ENCODE results near the gene TBC1D14.

TBC1D14 gene

DNA sequence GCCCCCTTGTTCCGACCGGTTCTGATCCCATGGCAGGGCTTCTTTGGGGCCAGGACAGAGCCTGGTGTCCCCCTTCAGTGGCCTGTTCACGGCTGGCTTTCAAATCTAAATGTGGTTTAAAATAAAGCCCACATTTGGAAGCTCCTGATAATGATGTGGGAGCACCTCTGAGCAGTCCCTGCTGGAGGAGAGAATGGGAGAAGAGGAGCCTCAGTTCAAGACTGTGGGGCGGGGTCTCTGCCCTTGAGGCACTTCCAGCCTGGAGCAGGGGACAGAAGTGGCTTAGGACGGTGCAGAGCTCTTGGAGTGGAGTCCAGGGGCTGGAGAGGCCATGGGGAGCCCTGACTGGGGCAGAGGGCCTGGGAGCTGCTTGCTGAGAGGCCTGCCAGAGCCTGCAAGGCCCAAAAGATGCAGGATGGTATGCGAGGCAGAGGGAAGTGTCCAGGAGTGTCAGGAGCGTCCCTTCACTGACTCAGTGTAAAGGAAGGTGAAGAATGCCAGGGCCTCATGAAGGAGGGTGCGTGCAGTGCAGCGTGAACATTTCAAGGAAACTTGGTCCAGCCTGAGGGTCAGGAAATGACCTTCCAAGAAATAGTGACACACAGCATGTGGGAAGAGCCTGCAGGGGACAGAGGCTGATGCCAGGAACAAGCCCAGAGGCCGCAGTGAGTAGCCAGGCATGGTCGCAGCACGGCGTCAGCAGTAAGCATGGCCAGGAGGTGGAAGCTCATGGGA is 112.5 kb downstream of the TBC1D14 start:
- no peaks in the 10 kb centered on the region for H3K4me1 ChIP-seq (ENCODE audit: insufficient read depth, low read length)
- no peaks in the 10 kb centered on the region for H3K9me3 ChIP-seq (ENCODE audit: low read length)
- no peaks in the 10 kb centered on the region for H3K27me3 ChIP-seq (ENCODE audit: control insufficient read depth in 1 of 2, insufficient read depth in 2 of 2, low read length in 2 of 2)
- H3K27ac ChIP-seq (ENCODE audit: low read depth, low read length), result no peak overlapping the region
- no peak overlapping the region for H3K9ac ChIP-seq (ENCODE audit: low read length)
- H3K4me3 ChIP-seq (ENCODE audit: low read depth in 1 of 2, low read length in 2 of 2), result no peak overlapping the region
- H3K36me3 ChIP-seq (ENCODE audit: insufficient read depth, low read length), result peaks cover 21% of the 10 kb centered on the region

DNA sequence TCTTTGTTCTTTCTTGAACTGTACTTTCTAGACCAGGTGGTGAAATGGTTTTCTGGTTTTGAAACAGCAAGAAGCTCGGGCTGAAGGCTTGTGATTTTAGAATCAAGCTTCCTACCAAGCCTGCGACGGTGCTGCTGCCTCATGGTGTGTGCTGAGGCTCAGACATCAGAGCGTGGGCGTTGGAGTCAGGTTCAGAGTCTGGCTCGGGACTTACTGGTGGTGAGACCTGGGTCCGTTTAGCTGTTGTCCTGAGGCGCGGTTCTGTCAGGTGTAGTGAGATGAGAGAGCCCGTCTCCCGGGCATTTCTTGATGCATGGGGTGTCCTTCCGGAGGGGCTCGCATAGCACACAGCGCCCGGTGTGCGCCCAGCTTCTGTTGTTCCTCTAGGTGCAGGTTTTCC is 113.9 kb downstream of the TBC1D14 start:
- Histone ChIP-seq H3K9me3 (ENCODE audit: low read length) (no peaks in the 10 kb centered on the region), H3K4me3 (ENCODE audit: low read depth in 1 of 2, low read length in 2 of 2) (no peak overlapping the region), H3K9ac (ENCODE audit: low read length) (no peak overlapping the region), H3K36me3 (ENCODE audit: insufficient read depth, low read length) (peaks cover 31% of the 10 kb centered on the region), H3K27ac (ENCODE audit: low read depth, low read length) (no peak overlapping the region), H3K4me1 (ENCODE audit: insufficient read depth, low read length) (no peaks in the 10 kb centered on the region), H3K27me3 (ENCODE audit: control insufficient read depth in 1 of 2, insufficient read depth in 2 of 2, low read length in 2 of 2) (no peaks in the 10 kb centered on the region)

DNA sequence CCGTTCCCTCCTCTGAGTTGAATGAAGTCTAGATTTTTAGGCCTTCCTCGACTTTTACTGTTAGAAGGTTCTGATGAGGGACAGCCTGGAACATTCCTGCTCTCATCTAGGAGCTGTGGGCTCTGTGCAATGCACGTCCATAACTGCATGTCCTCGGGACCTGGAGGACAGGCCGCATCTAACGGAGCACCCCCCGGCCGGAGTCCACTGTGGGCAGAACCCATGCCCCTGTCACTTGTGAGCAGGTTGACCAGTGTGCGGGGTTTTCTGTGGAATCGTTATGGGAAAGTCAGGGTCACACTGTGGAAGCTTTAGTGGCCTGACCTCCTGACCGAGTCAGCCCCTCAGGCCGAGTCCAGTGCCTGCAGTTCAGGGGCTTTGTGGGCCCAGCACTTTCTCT is 114.3 kb downstream of the TBC1D14 start:
- no peaks in the 10 kb centered on the region for H3K9me3 ChIP-seq (ENCODE audit: low read length)
- H3K27me3 ChIP-seq (ENCODE audit: control insufficient read depth in 1 of 2, insufficient read depth in 2 of 2, low read length in 2 of 2), result no peaks in the 10 kb centered on the region
- H3K36me3 ChIP-seq (ENCODE audit: insufficient read depth, low read length), result peaks cover 31% of the 10 kb centered on the region
- no peak overlapping the region for H3K4me3 ChIP-seq (ENCODE audit: low read depth in 1 of 2, low read length in 2 of 2)
- no peak overlapping the region for H3K9ac ChIP-seq (ENCODE audit: low read length)
- H3K27ac ChIP-seq (ENCODE audit: low read depth, low read length), result no peak overlapping the region
- H3K4me1 ChIP-seq (ENCODE audit: insufficient read depth, low read length), result no peaks in the 10 kb centered on the region

DNA sequence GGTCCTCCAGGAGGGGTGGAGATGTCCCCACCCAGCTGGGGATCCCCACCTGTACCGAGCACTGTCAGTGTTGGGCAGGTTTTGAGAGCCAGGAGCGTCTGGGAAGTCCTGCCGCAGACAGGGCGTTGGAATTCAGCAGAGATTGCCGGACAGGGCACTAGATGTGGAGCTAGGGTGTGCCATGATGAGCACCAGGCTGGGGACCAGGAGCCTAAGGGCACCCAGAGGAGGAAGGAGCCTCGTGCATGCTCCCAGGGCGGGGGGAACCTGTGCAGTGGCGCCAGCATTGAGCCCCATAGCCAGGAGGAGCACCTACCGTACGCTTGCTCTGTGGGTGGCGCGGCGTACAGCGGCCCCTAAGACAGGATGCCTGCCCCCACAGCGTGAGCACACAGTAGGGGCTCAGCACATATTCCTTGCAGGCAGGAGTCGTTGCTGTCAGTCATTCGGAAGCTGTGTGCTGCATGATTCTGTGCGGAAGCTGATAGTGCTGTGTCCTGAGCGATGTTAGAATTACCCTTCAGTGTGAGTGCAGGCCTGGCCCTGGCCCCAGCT is 114.8 kb downstream of the TBC1D14 start:
- H3K27me3 ChIP-seq (ENCODE audit: control insufficient read depth in 1 of 2, insufficient read depth in 2 of 2, low read length in 2 of 2), result no peaks in the 10 kb centered on the region
- no peaks in the 10 kb centered on the region for H3K9me3 ChIP-seq (ENCODE audit: low read length)
- no peak overlapping the region for H3K27ac ChIP-seq (ENCODE audit: low read depth, low read length)
- no peak overlapping the region for H3K9ac ChIP-seq (ENCODE audit: low read length)
- H3K4me3 ChIP-seq (ENCODE audit: low read depth in 1 of 2, low read length in 2 of 2), result no peak overlapping the region
- H3K4me1 ChIP-seq (ENCODE audit: insufficient read depth, low read length), result no peaks in the 10 kb centered on the region
- peaks cover 31% of the 10 kb centered on the region for H3K36me3 ChIP-seq (ENCODE audit: insufficient read depth, low read length)

DNA sequence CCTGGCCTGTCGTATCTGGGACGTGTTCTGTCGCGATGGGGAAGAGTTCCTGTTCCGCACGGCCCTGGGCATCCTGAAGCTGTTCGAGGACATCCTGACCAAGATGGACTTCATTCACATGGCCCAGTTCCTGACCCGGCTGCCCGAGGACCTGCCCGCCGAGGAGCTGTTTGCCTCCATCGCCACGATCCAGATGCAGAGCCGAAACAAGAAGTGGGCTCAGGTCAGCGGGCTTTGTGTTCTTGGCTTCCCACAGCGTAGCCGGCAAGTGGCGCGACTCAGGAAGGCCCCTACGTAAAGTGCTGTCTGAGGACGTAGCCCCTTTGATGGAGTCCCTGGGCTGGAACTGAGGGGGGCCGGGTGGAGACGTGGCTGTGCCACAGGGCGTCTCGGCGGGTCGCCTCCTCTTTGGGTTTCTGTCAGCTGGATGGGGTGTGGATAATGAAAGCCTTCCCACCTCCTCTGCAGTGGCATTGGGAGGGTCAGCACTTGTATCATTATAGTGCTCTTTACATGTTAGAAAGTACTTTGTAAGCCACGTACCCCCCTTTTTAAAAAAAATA is 115.5 kb downstream of the TBC1D14 start:
- no peak overlapping the region for H3K9ac ChIP-seq (ENCODE audit: low read length)
- H3K4me3 ChIP-seq (ENCODE audit: low read depth in 1 of 2, low read length in 2 of 2), result no peak overlapping the region
- no peaks in the 10 kb centered on the region for H3K9me3 ChIP-seq (ENCODE audit: low read length)
- H3K4me1 ChIP-seq (ENCODE audit: insufficient read depth, low read length), result no peaks in the 10 kb centered on the region
- H3K36me3 ChIP-seq (ENCODE audit: insufficient read depth, low read length), result peaks cover 34% of the 10 kb centered on the region
- H3K27ac ChIP-seq (ENCODE audit: low read depth, low read length), result no peak overlapping the region
- H3K27me3 ChIP-seq (ENCODE audit: control insufficient read depth in 1 of 2, insufficient read depth in 2 of 2, low read length in 2 of 2), result no peaks in the 10 kb centered on the region

DNA sequence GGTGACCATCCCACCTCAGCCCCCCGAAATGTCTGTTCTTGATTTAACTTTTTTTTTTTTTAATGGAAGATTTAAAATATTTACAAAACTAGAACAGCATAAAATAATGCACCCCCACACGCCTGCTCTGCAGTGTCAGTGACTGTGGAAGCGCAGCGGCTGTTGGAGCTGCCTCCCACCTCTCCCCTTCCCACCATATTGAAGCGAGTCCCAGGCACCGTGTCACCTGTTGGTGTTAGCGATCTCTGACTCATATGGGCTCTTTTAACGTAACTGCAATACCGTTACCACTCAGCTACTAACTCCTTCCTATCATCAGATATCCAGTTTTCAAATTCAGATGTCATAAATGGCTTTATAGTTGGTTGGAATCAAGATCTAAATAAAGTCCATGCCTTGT is 116.5 kb downstream of the TBC1D14 start:
- no peaks in the 10 kb centered on the region for H3K27me3 ChIP-seq (ENCODE audit: control insufficient read depth in 1 of 2, insufficient read depth in 2 of 2, low read length in 2 of 2)
- H3K36me3 ChIP-seq (ENCODE audit: insufficient read depth, low read length), result peaks cover 44% of the 10 kb centered on the region
- no peak overlapping the region for H3K9ac ChIP-seq (ENCODE audit: low read length)
- no peaks in the 10 kb centered on the region for H3K4me1 ChIP-seq (ENCODE audit: insufficient read depth, low read length)
- H3K9me3 ChIP-seq (ENCODE audit: low read length), result no peaks in the 10 kb centered on the region
- no peak overlapping the region for H3K27ac ChIP-seq (ENCODE audit: low read depth, low read length)
- H3K4me3 ChIP-seq (ENCODE audit: low read depth in 1 of 2, low read length in 2 of 2), result no peak overlapping the region

DNA sequence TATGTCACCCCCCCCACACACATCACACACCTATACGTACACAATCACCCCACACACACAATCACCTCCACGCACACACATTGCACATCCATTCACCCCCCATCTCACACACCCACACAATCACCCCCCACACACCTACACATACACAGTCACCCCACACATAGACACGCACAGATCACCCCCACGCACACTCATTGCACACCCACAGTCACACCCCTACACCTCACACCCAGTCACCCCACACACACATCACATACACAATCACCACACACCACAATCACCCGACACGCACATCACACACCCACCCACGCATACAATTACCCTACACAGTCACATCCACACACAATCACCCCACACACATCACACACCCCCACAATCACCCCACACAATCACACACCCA is 117.7 kb downstream of the TBC1D14 start:
- Histone ChIP-seq H3K27me3 (ENCODE audit: control insufficient read depth in 1 of 2, insufficient read depth in 2 of 2, low read length in 2 of 2) (no peaks in the 10 kb centered on the region), H3K4me3 (ENCODE audit: low read depth in 1 of 2, low read length in 2 of 2) (no peak overlapping the region), H3K9me3 (ENCODE audit: low read length) (no peaks in the 10 kb centered on the region), H3K36me3 (ENCODE audit: insufficient read depth, low read length) (peaks cover 49% of the 10 kb centered on the region), H3K27ac (ENCODE audit: low read depth, low read length) (no peak overlapping the region), H3K9ac (ENCODE audit: low read length) (no peak overlapping the region), H3K4me1 (ENCODE audit: insufficient read depth, low read length) (no peaks in the 10 kb centered on the region)

DNA sequence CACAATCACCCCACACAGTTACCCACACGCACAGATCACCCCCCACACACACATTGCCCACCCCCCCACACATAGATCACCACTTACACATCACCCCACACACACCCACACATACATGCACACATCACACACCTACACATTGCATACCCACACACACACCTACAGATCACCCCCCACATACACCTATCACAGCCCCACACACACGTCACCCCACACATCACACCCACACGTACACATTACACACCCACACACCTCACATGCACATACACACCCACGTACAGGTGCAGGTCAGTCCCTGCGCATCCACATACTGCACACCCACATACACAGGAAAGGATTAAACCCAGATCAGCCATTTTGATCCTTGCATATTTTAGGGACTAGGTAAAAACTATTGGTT is 118.3 kb downstream of the TBC1D14 start:
- Histone ChIP-seq H3K27me3 (ENCODE audit: control insufficient read depth in 1 of 2, insufficient read depth in 2 of 2, low read length in 2 of 2) (no peaks in the 10 kb centered on the region), H3K9me3 (ENCODE audit: low read length) (no peaks in the 10 kb centered on the region), H3K4me1 (ENCODE audit: insufficient read depth, low read length) (no peaks in the 10 kb centered on the region), H3K4me3 (ENCODE audit: low read depth in 1 of 2, low read length in 2 of 2) (no peak overlapping the region), H3K27ac (ENCODE audit: low read depth, low read length) (no peak overlapping the region), H3K36me3 (ENCODE audit: insufficient read depth, low read length) (peaks cover 49% of the 10 kb centered on the region), H3K9ac (ENCODE audit: low read length) (no peak overlapping the region)

DNA sequence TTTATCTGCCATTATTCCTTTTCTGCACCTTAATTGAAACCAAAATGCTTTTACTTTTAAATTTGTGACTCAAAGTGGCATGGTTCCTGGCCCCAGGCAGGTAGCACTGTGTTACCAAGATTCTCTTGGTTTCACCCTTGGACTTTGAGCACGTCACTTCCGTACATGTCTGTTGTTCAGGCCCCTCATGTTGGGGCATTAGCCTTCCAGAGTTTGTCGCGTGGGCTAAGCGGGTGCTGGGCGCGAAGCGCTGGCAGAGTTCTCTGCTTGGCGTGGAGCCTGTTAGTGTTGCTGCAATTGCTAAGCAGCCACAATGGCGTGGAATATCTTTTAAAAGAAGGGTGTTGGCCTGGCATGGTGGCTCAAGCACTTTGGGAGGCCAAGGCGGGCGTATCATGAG is 119.6 kb downstream of the TBC1D14 start:
- no peak overlapping the region for H3K27ac ChIP-seq (ENCODE audit: low read depth, low read length)
- no peaks in the 10 kb centered on the region for H3K9me3 ChIP-seq (ENCODE audit: low read length)
- H3K4me3 ChIP-seq (ENCODE audit: low read depth in 1 of 2, low read length in 2 of 2), result no peak overlapping the region
- H3K4me1 ChIP-seq (ENCODE audit: insufficient read depth, low read length), result no peaks in the 10 kb centered on the region
- peaks cover 49% of the 10 kb centered on the region for H3K36me3 ChIP-seq (ENCODE audit: insufficient read depth, low read length)
- no peak overlapping the region for H3K9ac ChIP-seq (ENCODE audit: low read length)
- H3K27me3 ChIP-seq (ENCODE audit: control insufficient read depth in 1 of 2, insufficient read depth in 2 of 2, low read length in 2 of 2), result no peaks in the 10 kb centered on the region

DNA sequence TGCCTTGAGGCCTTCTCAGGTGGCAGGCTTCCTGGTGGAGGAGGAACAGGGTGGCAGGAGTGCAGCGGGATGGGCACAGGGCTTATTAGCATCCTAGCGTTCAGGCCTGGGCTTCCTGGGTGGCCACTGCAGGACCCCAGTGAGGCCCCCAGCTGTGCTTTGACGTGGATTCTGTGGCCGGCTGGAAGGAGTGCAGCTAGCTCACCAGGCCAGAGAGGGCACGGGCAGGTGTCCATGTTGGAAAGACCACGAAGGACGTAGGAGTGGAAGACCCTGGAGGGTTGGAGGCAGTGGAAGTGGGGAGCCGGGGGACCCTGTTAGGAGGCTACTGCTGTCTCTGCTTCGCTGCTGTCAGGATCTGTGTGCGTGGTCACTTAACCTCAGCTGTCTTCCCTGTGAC is 120.3 kb downstream of the TBC1D14 start:
- Histone ChIP-seq H3K4me3 (ENCODE audit: low read depth in 1 of 2, low read length in 2 of 2) (no peak overlapping the region), H3K36me3 (ENCODE audit: insufficient read depth, low read length) (peaks cover 47% of the 10 kb centered on the region), H3K27ac (ENCODE audit: low read depth, low read length) (no peak overlapping the region), H3K9me3 (ENCODE audit: low read length) (no peaks in the 10 kb centered on the region), H3K4me1 (ENCODE audit: insufficient read depth, low read length) (no peaks in the 10 kb centered on the region), H3K9ac (ENCODE audit: low read length) (no peak overlapping the region), H3K27me3 (ENCODE audit: control insufficient read depth in 1 of 2, insufficient read depth in 2 of 2, low read length in 2 of 2) (no peaks in the 10 kb centered on the region)

DNA sequence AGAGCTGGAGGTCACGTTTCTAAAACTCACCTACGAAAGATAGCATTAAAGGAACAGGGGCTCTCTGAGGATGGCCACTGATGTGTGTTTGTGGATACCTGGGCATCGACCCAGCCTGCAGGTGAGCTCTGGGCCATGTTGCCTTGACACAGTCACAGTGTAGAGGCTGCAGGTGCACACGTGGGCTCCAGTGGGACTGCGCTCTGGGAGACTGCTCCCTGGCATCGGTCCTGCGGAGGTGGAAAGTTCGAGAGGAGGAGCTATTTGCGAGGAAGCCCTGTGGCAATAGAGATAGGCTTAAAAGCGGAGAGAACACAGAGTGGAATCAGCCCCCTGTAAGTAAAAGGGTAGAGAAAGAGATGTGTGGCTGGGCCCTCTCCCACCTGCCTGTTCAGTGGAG is 121.2 kb downstream of the TBC1D14 start:
- H3K4me1 ChIP-seq (ENCODE audit: insufficient read depth, low read length), result no peaks in the 10 kb centered on the region
- H3K27ac ChIP-seq (ENCODE audit: low read depth, low read length), result no peak overlapping the region
- no peaks in the 10 kb centered on the region for H3K9me3 ChIP-seq (ENCODE audit: low read length)
- H3K27me3 ChIP-seq (ENCODE audit: control insufficient read depth in 1 of 2, insufficient read depth in 2 of 2, low read length in 2 of 2), result no peaks in the 10 kb centered on the region
- H3K4me3 ChIP-seq (ENCODE audit: low read depth in 1 of 2, low read length in 2 of 2), result no peak overlapping the region
- no peak overlapping the region for H3K9ac ChIP-seq (ENCODE audit: low read length)
- H3K36me3 ChIP-seq (ENCODE audit: insufficient read depth, low read length), result peaks cover 38% of the 10 kb centered on the region
